Spleen (tissue), 11 donors: ENCODE results near the gene PTPRE. TPM values are rescaled to one million over a fixed set of nuclear protein-coding genes. Genes with fewer than 3 reads are reported as not detected.
A peak's percentile ranks its signal among the peaks of the same experiment; 100 is the strongest.

Experiments
- DNase-seq: peaks from one replicate; pipeline ENCODE4 v3.0.0-alpha.2; 2020
- H3K27ac ChIP-seq, 8 donors: fragments of 200-600 bp; sonication (generic) in 7 of 8; 1 replicate in 4 of 8; 2 replicates in 4 of 8; pipeline versions ENCODE4 v1.5.0 to v1.8.0; 2016 to 2021; ENCODE audit warnings: inconsistent platforms in 4 of 8, mild to moderate bottlenecking in 4 of 8, moderate library complexity in 1 of 8
- H3K27me3 ChIP-seq, 7 donors: fragments of 200-600 bp; sonication (generic) in 6 of 7; replicated peaks in 1 of 7; 1 replicate in 4 of 7; 2 replicates in 3 of 7; pipeline versions ENCODE4 v1.5.0 to v1.8.0; 2016 to 2021; ENCODE audit warnings: inconsistent platforms in 3 of 7, mild to moderate bottlenecking in 1 of 7
- H3K36me3 ChIP-seq, 6 donors: fragments of 200-600 bp; sonication (generic) in 5 of 6; 1 replicate in 4 of 6; 2 replicates in 2 of 6; pipeline versions ENCODE4 v1.5.0 to v1.8.0; 2016 to 2021; ENCODE audit warnings: inconsistent platforms in 2 of 6
- H3K4me1 ChIP-seq, 6 donors: fragments of 200-600 bp; sonication (generic) in 5 of 6; 1 replicate in 3 of 6; 2 replicates in 3 of 6; pipeline versions ENCODE4 v1.5.0 to v1.8.0; 2016 to 2021; ENCODE audit warnings: inconsistent platforms in 3 of 6
- H3K4me3 ChIP-seq, 8 donors: fragments of 200-600 bp; sonication (generic) in 7 of 8; 1 replicate in 4 of 8; 2 replicates in 4 of 8; pipeline versions ENCODE4 v1.5.0 to v1.8.0; 2016 to 2021; ENCODE audit warnings: inconsistent platforms in 4 of 8, mild to moderate bottlenecking in 4 of 8, moderate library complexity in 2 of 8
- H3K9me3 ChIP-seq, 8 donors: fragments of 200-600 bp; sonication (generic) in 7 of 8; 1 replicate in 4 of 8; 2 replicates in 4 of 8; pipeline versions ENCODE4 v1.5.0 to v1.8.0; 2016 to 2021; ENCODE audit warnings: inconsistent platforms in 4 of 8
- POLR2A ChIP-seq, 3 donors: fragments of 450-650 bp; IDR thresholded peaks; one replicate each; pipeline ENCODE4 v1.5.1; 2017; ENCODE audit warnings: antibody characterized with exemption in 3 of 3, mild to moderate bottlenecking in 1 of 3
- POLR2AphosphoS5 ChIP-seq, 3 donors: sonication (generic); formaldehyde crosslinking; IDR thresholded peaks; one replicate each; pipeline ENCODE4 v1.5.1; 2017; ENCODE audit warnings: antibody characterized with exemption in 3 of 3
- WGBS, 5 donors: extraction: QIAGEN DNeasy Blood & Tissue Kit in 3 of 5; methylation state at CpG; one replicate each; pipeline versions ENCODE4 v1.1.5 to v1.1.7; 2013 to 2018; 5-methylcytosine and 5-hydroxymethylcytosine counted together
- intact Hi-C: fragments of 100-400 bp; cut with DNase I; formaldehyde crosslinking; loops from one replicate; pipeline ENCODE4 v1.15.0; 2023; ENCODE audit warnings: low total_unique reads
- polyA plus RNA-seq, 3 donors: library from polyadenylated mRNA; stranded (reverse); fragments of 200-250 nt; gene quantifications; one replicate each; pipeline ENCODE4 v1.2.1, GENCODE V29; 2013
- total RNA-seq, 7 donors: library from RNA; depleted of rRNA in 3 of 7; stranded (reverse); fragments of >200 nt in 3 of 7; fragmentation: NEBNext Ultra II Directional in 4 of 7; extraction: Animal tissue kit (Norgen Biotek cat#: 25700) in 4 of 7; gene quantifications; one replicate each; pipeline versions ENCODE4 v1.1.0 to v1.2.1, GENCODE V29; 2016 to 2021
- TF ChIP-seq, protein P1 (sequence below), 11 experiments: fragments of 200-600 bp in 7 of 11; fragments of 450-650 bp in 4 of 11; sonication (generic) in 4 of 11; IDR thresholded peaks in 8 of 11; conservative IDR thresholded peaks in 3 of 11; 1 replicate in 7 of 11; 2 replicates in 4 of 11; pipeline versions ENCODE4 v1.4.0 to v1.8.0; 2016 to 2021; ENCODE audit warnings: antibody characterized with exemption in 11 of 11, inconsistent platforms in 4 of 11, mild to moderate bottlenecking in 1 of 11
- donor health status: healthy with polysubstance abuse.
- donor health status: DM: no; HTN: no; CAD: no; lungs with moderate emphysema.
- donor health status: DM: no; HTN: no; CAD: no.
- donor health status: Bipolar disorder and iron deficiency.
- donor health status: healthy.
- donor health status: DM: no; HTN: no; CAD: no.
- donor health status: DM: yes; HTN: yes; CAD: no.

The PTPRE gene
- total and polyA plus RNA-seq, 10 donors, result 6.2 to 133 (median 70.2) TPM

DNA sequence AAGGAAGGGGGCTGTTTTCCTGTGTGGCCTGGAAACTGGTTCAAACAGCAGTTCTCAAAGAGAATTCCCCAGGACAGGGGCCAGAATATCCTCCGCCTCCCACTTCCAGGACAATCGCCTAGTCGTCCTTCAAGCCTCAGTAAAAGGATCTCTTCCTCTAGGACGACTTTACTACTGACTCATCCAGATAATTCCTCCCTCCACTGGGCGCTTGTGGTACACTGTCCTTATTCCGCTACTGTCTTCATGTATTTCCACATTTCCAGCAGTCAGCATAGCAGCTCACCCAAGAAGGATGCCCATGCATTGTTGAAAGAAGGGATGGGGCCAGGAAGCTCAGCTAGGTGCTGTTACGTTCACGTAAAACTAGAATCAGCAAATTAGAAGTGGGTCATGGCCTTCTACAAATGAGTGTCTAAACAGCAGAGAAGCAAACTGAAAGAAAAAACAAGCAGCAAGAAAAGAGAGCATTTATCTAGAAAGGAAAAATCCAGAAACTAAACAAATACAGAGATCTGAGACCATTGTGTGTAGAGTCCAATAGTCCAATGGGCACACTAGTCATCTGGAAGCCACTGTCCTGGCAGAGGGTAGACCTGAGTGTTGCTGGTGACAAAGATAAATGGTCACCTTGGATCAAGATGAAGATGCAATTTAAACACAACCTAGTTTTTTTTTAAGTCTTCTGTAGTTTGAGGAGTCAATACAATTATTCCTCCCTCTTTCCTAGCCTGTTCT is 40.5 kb upstream of the PTPRE start:
- no peak overlapping the region for H3K4me3 ChIP-seq
- WGBS, 5 donors, result 65 to 78% (median 68%) methylated on average over 8 of the region's 8 CpGs
- TF ChIP-seq POLR2AphosphoS5 (IDR thresholded peaks at IDR 0.05) (no peak), POLR2A (IDR thresholded peaks at IDR 0.05) (no peak)
- TF ChIP-seq, protein P1, sequence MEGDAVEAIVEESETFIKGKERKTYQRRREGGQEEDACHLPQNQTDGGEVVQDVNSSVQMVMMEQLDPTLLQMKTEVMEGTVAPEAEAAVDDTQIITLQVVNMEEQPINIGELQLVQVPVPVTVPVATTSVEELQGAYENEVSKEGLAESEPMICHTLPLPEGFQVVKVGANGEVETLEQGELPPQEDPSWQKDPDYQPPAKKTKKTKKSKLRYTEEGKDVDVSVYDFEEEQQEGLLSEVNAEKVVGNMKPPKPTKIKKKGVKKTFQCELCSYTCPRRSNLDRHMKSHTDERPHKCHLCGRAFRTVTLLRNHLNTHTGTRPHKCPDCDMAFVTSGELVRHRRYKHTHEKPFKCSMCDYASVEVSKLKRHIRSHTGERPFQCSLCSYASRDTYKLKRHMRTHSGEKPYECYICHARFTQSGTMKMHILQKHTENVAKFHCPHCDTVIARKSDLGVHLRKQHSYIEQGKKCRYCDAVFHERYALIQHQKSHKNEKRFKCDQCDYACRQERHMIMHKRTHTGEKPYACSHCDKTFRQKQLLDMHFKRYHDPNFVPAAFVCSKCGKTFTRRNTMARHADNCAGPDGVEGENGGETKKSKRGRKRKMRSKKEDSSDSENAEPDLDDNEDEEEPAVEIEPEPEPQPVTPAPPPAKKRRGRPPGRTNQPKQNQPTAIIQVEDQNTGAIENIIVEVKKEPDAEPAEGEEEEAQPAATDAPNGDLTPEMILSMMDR (IDR thresholded peaks at IDR 0.05 in 8 of 11, conservative IDR thresholded peaks at IDR 0.05 in 3 of 11), result no peak
- H3K4me1 ChIP-seq, result peaks cover 0 to 5% (median 0%) of the 10 kb centered on the region in 6 donors
- intact Hi-C loops, result no loop called here
- peaks cover 0 to 37% (median 24%) of the 10 kb centered on the region in 8 donors for H3K9me3 ChIP-seq
- DNase-seq, result no peak
- H3K27ac ChIP-seq, result no peak overlapping the region
- no peaks in the 10 kb centered on the region for H3K36me3 ChIP-seq
- peaks cover 0 to 6% (median 0%) of the 10 kb centered on the region in 7 donors for H3K27me3 ChIP-seq

DNA sequence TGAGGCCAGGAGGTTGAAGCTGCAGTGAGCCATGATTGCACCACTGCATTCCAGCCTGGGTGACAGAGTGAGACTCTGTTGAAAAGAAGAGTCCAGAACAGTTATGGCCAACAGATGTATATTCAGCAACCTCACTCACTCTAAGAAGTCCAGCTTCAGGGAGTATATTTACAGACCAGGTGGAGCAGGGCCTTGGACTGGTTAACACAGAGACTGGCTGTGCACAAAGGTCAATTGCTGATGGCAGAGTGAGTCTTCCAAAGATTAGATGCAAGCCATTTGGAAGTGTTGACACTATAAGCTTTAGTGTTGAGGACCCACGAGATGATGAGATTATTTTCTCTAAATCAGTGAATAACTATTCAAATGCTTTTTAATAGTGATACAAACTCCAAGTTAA is 39.1 kb upstream of the PTPRE start:
- WGBS, 5 donors, result 56 to 86% (median 64%) methylated on average over 1 of the region's 1 CpG
- no peak for TF ChIP-seq POLR2AphosphoS5 (IDR thresholded peaks at IDR 0.05)
- no peak for TF ChIP-seq POLR2A (IDR thresholded peaks at IDR 0.05)
- TF ChIP-seq, protein P1 (IDR thresholded peaks at IDR 0.05 in 8 of 11, conservative IDR thresholded peaks at IDR 0.05 in 3 of 11), result no peak
- Histone ChIP-seq H3K4me3 (no peak overlapping the region), H3K27ac (no peak overlapping the region), H3K4me1 (peaks cover 0 to 17% (median 1%) of the 10 kb centered on the region in 6 donors), H3K36me3 (no peaks in the 10 kb centered on the region), H3K27me3 (peaks cover 0 to 17% (median 0%) of the 10 kb centered on the region in 7 donors), H3K9me3 (peaks cover 0 to 35% (median 22%) of the 10 kb centered on the region in 8 donors)
- DNase-seq, result no peak
- intact Hi-C loops, result no loop called here

DNA sequence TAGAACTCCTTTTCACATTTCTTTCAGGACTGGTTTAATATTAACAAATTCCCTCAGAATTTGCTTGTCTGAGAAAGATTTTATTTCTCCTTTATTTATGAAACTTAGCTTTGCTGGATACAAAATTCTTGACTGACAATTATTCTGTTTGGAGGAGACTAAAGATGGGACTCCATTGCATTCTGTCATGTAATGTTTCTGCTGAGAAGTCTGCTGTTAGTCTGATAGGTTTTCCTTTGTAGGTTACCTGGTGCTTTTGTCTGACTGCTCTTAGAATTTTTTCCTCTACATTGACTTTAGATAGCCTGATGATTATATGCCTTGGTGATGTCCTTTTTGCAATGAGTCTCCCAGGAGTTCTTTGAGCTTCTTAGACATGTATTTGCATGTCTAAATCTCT is 37.6 kb upstream of the PTPRE start:
- H3K27ac ChIP-seq, result no peak overlapping the region
- DNase-seq, result no peak
- H3K9me3 ChIP-seq, result peaks cover 0 to 20% (median 11%) of the 10 kb centered on the region in 8 donors
- intact Hi-C loops, result no loop called here
- peaks cover 0 to 25% (median 3%) of the 10 kb centered on the region in 6 donors for H3K4me1 ChIP-seq
- no peak overlapping the region for H3K4me3 ChIP-seq
- TF ChIP-seq, protein P1 (IDR thresholded peaks at IDR 0.05 in 8 of 11, conservative IDR thresholded peaks at IDR 0.05 in 3 of 11), result no peak
- TF ChIP-seq POLR2AphosphoS5 (IDR thresholded peaks at IDR 0.05), result no peak
- TF ChIP-seq POLR2A (IDR thresholded peaks at IDR 0.05), result no peak
- H3K36me3 ChIP-seq, result no peaks in the 10 kb centered on the region
- H3K27me3 ChIP-seq, result peaks cover 0 to 17% (median 0%) of the 10 kb centered on the region in 7 donors

DNA sequence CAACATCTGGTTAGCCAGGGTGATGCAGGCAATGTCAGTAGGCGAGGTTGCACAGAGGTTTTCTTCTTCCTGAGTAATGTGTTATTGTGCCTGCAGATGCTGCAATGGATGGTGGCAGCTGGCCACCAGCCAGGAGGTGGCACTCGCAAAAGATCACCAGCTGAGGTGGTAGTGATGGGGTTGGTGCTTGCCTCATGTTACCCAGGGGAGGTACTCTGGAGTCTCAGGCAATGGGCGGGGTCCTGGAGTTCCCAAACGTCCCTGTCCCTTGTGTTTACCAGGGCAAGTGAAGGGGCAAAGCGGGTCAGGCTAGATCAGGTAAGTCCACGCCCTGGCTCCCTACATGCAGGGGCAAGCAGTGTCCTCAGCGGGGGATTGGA is 35.3 kb upstream of the PTPRE start:
- intact Hi-C loops, result no loop called here

More for the DNA sequence above, 35.3 kb upstream of the PTPRE start:
- WGBS, 5 donors, result 68 to 76% (median 72%) methylated on average over 5 to 7 of the region's 7 CpGs
- peaks cover 0 to 17% (median 0%) of the 10 kb centered on the region in 7 donors for H3K27me3 ChIP-seq
- peaks cover 0 to 19% (median 11%) of the 10 kb centered on the region in 8 donors for H3K9me3 ChIP-seq
- H3K27ac ChIP-seq, result peak overlapping the region in 1 of 8 donors; percentile 67
- H3K4me3 ChIP-seq, result no peak overlapping the region
- H3K36me3 ChIP-seq, result no peaks in the 10 kb centered on the region
- TF ChIP-seq, protein P1 (IDR thresholded peaks at IDR 0.05 in 8 of 11, conservative IDR thresholded peaks at IDR 0.05 in 3 of 11), result no peak
- TF ChIP-seq POLR2A (IDR thresholded peaks at IDR 0.05) (no peak), POLR2AphosphoS5 (IDR thresholded peaks at IDR 0.05) (no peak)
- H3K4me1 ChIP-seq, result peaks cover 0 to 25% (median 3%) of the 10 kb centered on the region in 6 donors
- DNase-seq, result no peak
